Loucy (cell line): ENCODE measurements around the gene SCRN3.

ENCODE experiments used
- H2AFZ ChIP-seq: fragments of 200-600 bp; sonication (generic); 2 replicates; pipeline ENCODE4 v1.6.0; 2016; ENCODE audit warnings: antibody characterized with exemption, mild to moderate bottlenecking, low read length, moderate library complexity
- H3F3A ChIP-seq: fragments of 200-600 bp; 2 replicates; pipeline ENCODE4 v1.6.0; 2016; ENCODE audit warnings: antibody characterized with exemption, low read depth, mild to moderate bottlenecking
- H3K27me3 ChIP-seq: fragments of 200-600 bp; sonication (generic); 2 replicates; pipeline ENCODE4 v1.6.1; 2014; ENCODE audit warnings: low read length, mild to moderate bottlenecking; ENCODE audit not compliant: insufficient read depth, poor library complexity, severe bottlenecking
- H3K36me3 ChIP-seq: fragments of 200-600 bp; sonication (generic); 2 replicates; pipeline ENCODE4 v1.6.1; 2016; ENCODE audit warnings: low read length; ENCODE audit not compliant: insufficient read depth
- H3K4me1 ChIP-seq: fragments of 200-600 bp; sonication (generic); 2 replicates; pipeline ENCODE4 v1.5.1; 2014; ENCODE audit warnings: low read length, mild to moderate bottlenecking; ENCODE audit not compliant: insufficient read depth, poor library complexity, severe bottlenecking
- H3K4me2 ChIP-seq: fragments of 200-600 bp; sonication (generic); 2 replicates; pipeline ENCODE4 v1.6.0; 2014; ENCODE audit warnings: antibody characterized with exemption, low read length, low read depth, mild to moderate bottlenecking; ENCODE audit not compliant: poor library complexity, severe bottlenecking
- H3K4me3 ChIP-seq: fragments of 200-600 bp; sonication (generic); 2 replicates; pipeline ENCODE4 v1.5.1; 2014; ENCODE audit warnings: low read length, mild to moderate bottlenecking, mixed read lengths; ENCODE audit not compliant: poor library complexity, severe bottlenecking
- H3K79me2 ChIP-seq: fragments of 200-600 bp; sonication (generic); 2 replicates; pipeline ENCODE4 v1.6.1; 2014; ENCODE audit warnings: low read length; ENCODE audit not compliant: insufficient read depth
- H3K9ac ChIP-seq: fragments of 200-600 bp; sonication (generic); 2 replicates; pipeline ENCODE4 v1.6.0; 2014; ENCODE audit warnings: mild to moderate bottlenecking, low read depth, low read length, moderate library complexity; ENCODE audit not compliant: poor library complexity, severe bottlenecking
- H3K9me2 ChIP-seq: fragments of 200-600 bp; sonication (generic); replicated peaks from 2 replicates; pipeline ENCODE4 v1.6.1; 2016; ENCODE audit warnings: low read depth, low read length, mixed read lengths
- H3K9me3 ChIP-seq: fragments of 200-600 bp; sonication (generic); 2 replicates; pipeline ENCODE4 v1.6.1; 2014; ENCODE audit warnings: mild to moderate bottlenecking, antibody characterized with exemption, low read length, low read depth; ENCODE audit not compliant: insufficient read depth
- H4K20me1 ChIP-seq: fragments of 200-600 bp; sonication (generic); 2 replicates; pipeline ENCODE4 v1.6.0; 2014; ENCODE audit warnings: antibody characterized with exemption, low read length, mild to moderate bottlenecking; ENCODE audit not compliant: insufficient read depth, poor library complexity, severe bottlenecking
- EZH2phosphoT487 ChIP-seq: fragments of 200-600 bp; IDR thresholded peaks from 2 replicates; pipeline ENCODE4 v1.6.1; 2018; ENCODE audit warnings: antibody characterized with exemption, mild to moderate bottlenecking, moderate library complexity, borderline replicate concordance
- TF ChIP-seq, protein P1 (sequence below): fragments of 200-600 bp; sonication (generic); conservative IDR thresholded peaks from 2 replicates; pipeline ENCODE4 v1.5.1; 2014; ENCODE audit warnings: mild to moderate bottlenecking, antibody characterized with exemption, low read length

The SCRN3 gene

DNA sequence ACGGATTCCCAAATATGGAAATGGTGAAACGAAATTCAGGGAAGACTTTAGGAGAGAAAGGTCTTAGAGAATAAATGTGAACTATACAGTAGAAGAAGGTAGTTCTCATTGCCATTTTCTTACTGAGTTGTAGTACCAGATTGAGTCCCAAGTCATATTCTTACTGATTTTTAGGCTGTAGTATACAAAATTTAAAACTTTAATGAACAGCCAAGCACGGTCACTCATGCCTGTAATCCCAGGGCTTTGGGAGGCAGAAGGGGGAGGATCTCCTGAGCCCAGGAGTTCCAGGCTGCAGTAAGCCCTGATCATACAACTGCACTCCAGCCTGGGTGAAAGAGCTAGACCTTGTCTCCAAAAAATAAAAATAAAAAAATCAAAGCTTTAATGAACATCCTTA lies 2.2 kb downstream of the SCRN3 start:
- peaks cover 27% of the 10 kb centered on the region for H3K79me2 ChIP-seq
- H3K4me2 ChIP-seq, result peak overlapping the region; percentile 18

DNA sequence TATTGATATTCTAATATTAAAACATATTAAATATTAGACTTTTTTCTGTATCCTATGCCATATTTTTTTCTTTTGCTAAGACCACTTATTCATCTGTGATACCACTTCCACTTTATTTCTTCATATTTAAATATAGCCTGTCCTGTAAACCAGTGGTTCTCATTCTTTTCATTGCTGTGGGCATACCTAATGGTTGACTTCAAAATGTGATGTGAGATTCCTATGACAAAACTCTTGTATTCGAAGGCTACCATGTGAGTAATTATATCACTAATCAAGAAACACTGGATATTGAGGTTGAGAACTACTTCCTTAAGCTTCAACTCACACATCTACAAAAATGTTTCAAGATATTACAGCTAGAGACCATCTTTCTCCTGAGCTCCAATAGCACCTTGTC lies 3.6 kb downstream of the SCRN3 start:
- no peak overlapping the region for H3K9ac ChIP-seq
- no peaks in the 10 kb centered on the region for H3K9me3 ChIP-seq
- TF ChIP-seq, protein P1, sequence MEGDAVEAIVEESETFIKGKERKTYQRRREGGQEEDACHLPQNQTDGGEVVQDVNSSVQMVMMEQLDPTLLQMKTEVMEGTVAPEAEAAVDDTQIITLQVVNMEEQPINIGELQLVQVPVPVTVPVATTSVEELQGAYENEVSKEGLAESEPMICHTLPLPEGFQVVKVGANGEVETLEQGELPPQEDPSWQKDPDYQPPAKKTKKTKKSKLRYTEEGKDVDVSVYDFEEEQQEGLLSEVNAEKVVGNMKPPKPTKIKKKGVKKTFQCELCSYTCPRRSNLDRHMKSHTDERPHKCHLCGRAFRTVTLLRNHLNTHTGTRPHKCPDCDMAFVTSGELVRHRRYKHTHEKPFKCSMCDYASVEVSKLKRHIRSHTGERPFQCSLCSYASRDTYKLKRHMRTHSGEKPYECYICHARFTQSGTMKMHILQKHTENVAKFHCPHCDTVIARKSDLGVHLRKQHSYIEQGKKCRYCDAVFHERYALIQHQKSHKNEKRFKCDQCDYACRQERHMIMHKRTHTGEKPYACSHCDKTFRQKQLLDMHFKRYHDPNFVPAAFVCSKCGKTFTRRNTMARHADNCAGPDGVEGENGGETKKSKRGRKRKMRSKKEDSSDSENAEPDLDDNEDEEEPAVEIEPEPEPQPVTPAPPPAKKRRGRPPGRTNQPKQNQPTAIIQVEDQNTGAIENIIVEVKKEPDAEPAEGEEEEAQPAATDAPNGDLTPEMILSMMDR, result no peak
- no peak for TF ChIP-seq EZH2phosphoT487
- no peaks in the 10 kb centered on the region for H3K27me3 ChIP-seq
- no peaks in the 10 kb centered on the region for H3K36me3 ChIP-seq
- H3K4me2 ChIP-seq, result no peak overlapping the region
- no peaks in the 10 kb centered on the region for H3K9me2 ChIP-seq
- peaks cover 7% of the 10 kb centered on the region for H4K20me1 ChIP-seq
- H3K4me1 ChIP-seq, result peaks cover 20% of the 10 kb centered on the region
- H3F3A ChIP-seq, result no peaks in the 10 kb centered on the region
- H3K4me3 ChIP-seq, result no peak overlapping the region
- peaks cover 13% of the 10 kb centered on the region for H3K79me2 ChIP-seq
- no peak overlapping the region for H2AFZ ChIP-seq

More for the DNA sequence above, 2.2 kb downstream of the SCRN3 start:
- H2AFZ ChIP-seq, result no peak overlapping the region
- no peaks in the 10 kb centered on the region for H3F3A ChIP-seq
- H3K9me3 ChIP-seq, result no peaks in the 10 kb centered on the region
- H3K4me1 ChIP-seq, result peaks cover 33% of the 10 kb centered on the region
- no peak overlapping the region for H3K9ac ChIP-seq
- no peaks in the 10 kb centered on the region for H3K36me3 ChIP-seq
- H3K27me3 ChIP-seq, result no peaks in the 10 kb centered on the region
- peaks cover 21% of the 10 kb centered on the region for H4K20me1 ChIP-seq
- H3K9me2 ChIP-seq, result no peaks in the 10 kb centered on the region
- TF ChIP-seq, protein P1, result no peak
- no peak for TF ChIP-seq EZH2phosphoT487
- H3K4me3 ChIP-seq, result no peak overlapping the region

DNA sequence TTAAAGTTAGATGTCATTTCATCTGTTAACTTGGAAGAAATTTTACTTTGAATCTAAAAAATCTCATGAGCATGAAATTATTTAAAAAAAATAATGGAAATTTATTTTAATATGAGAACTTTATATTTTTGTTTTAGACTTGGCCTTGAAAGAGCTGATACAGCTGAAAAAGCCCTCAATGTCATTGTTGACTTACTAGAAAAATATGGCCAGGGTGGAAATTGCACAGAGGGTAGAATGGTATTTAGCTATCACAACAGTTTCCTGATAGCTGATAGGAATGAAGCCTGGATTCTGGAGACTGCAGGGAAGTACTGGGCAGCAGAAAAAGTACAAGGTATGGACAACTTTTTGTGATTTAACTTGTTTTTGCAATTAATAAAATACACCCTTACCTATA lies 5.3 kb downstream of the SCRN3 start:
- no peak overlapping the region for H3K4me2 ChIP-seq
- no peaks in the 10 kb centered on the region for H3F3A ChIP-seq
- H4K20me1 ChIP-seq, result no peaks in the 10 kb centered on the region
- H3K4me3 ChIP-seq, result no peak overlapping the region
- H3K9me3 ChIP-seq, result no peaks in the 10 kb centered on the region
- H3K4me1 ChIP-seq, result peaks cover 13% of the 10 kb centered on the region
- TF ChIP-seq, protein P1, result no peak
- TF ChIP-seq EZH2phosphoT487, result no peak
- no peaks in the 10 kb centered on the region for H3K9me2 ChIP-seq
- no peak overlapping the region for H2AFZ ChIP-seq
- H3K9ac ChIP-seq, result no peak overlapping the region
- H3K79me2 ChIP-seq, result no peaks in the 10 kb centered on the region
- no peaks in the 10 kb centered on the region for H3K36me3 ChIP-seq
- no peaks in the 10 kb centered on the region for H3K27me3 ChIP-seq
